ENCODE data around the gene RNF7.
"Not testable (repeated sequence)": the region's sequence is repeated elsewhere in the genome, so short reads cannot be mapped to it uniquely, and the experiment has no call there.

Gene RNF7

DNA sequence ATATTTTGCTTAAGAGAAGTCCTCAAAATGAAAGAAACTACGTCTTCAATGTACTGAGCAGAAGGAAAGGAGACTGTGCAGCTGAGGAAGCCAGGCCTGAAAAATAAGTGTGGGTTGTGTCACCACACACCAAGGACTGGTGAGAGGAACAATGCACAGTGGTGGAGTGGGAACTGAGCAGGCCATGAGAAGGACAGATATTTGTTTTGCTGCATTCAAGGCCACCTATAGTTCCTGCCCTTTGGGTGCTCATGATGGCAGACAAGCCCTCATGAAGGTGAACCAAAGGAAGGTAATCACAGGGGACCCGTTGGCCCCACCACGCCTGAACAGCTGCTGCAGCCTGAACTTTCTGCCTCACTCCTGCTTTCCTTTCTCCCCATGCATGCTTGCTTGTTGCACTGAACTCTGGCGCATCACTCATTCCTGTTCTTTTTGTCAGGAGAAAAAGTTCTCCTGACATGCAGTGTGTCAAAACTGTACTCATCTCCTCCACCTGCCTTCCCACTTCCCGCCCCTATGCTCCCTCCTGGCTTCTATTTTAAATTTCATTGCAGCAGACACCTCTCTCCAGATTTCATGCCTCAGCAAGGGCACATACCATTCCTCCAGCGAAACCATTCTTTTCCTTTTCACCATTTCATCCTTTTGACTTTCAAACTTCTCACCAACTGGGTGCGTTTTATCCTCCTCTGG lies 2.2 kb upstream of the RNF7 start:
- DNase-seq: no peak

DNA sequence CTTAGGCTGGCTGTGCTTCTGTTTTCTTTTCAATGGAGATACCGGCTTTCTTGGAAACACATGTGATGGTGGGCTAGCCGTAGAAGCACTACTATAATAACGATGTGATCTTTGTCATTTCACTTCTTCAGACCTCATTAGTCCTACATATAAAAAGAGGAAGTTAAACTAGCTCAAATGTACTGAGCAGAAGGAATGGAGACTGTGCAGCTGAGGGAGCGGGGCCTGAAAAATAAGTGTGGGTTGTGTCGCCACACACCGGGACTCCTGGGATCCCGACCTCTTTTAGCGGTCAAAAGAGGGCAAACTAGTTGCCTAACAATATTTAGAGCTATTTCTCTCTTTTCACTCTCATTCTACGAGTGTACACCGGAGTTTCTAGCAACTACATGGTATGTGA lies 1.0 kb upstream of the RNF7 start:
- no peak for DNase-seq

DNA sequence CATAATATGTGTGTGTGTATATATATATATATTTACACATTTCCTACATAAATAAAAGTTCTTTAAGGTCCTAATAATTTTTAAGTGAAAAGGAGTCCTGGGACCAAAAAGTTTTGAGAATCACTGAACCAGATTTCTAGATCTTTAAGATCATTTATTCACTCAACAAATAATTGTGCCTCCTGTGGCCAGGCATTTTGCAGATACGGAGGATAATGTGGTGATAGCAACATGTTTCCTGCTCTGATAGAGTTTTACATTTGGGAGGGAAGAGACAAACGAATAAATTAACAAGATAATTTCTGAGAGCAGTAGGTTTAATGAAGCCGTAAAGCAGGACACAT lies 448 bp upstream of the RNF7 start:
- DNase-seq: no peak

DNA sequence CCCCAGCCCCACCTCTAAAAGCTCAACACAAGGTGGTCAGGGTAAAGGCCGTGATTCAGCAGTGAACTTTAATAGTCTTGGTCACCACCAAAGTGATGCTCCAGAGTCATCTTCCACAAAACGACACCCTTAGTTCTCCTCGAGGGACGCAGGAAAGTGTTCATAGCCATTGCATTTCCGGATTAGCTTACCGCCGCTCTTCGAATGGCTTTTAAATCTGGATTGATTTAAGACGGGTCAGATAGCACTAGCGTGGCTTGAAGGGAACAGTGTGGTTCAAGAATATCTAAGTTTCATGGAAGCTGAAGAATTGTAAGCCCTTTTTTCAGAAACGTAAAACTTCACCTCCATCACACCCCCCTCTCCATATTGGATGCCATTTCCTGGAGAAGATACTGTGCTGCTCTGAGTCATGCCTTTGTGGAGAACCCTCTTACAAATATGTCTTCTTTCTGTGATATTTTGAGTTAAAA lies 829 bp downstream of the RNF7 start:
- DNase-seq: peak; percentile 16

DNA sequence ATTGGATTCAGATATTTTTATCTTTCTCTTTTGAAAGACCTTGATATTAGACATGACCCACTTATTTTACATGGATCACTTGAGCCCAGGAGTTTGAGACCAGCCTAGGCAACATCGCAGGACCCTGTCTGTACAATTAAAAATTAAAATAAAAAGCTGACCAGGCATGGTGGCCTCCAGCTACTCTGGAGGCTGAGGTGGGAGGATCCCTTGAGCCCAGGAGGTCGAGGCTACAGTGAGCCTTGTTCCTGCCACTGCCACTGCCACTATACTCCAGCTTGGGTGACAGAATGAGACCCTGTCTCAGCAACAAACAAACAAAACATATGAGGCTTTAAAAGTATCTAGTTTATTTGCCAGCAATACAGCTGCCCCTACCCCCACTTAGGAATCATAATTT lies 1.6 kb downstream of the RNF7 start:
- no peak for DNase-seq

DNA sequence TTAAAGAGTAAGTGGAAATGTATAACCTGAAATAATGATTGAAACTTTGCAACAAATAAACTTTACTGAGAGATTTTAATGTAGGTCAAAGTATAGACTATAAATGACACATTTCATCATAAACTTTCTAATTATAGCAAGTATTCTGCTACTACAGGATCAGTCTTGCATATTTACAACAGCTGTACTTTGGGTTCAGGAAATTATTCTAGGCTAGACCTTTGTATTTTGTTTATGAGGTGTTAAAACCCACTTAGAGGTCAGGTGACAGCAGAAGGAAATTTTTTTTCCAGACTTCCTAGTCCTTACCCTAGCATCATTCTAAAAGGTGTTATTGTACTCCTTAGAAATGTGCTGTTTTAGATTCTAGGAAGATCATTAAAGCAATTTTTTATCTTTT lies 2.3 kb downstream of the RNF7 start:
- DNase-seq: no peak

DNA sequence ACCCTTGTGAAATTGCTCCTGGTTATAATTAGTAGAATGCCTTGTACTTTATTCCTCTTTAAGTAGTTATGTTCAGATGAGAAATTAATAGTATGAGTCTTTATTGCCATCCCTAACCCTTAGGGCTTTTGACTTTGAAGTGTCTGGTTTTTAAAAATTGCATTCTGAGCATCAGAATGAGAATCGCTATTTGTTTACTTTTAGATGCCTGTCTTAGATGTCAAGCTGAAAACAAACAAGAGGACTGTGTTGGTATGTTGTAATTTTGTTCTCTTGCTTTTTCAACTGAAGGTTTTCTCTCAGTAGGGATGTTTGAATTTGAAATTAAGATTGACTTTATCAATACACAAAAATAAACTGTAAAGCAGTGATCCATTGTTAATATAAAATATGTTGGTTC lies 5.2 kb downstream of the RNF7 start:
- no peak for DNase-seq

DNA sequence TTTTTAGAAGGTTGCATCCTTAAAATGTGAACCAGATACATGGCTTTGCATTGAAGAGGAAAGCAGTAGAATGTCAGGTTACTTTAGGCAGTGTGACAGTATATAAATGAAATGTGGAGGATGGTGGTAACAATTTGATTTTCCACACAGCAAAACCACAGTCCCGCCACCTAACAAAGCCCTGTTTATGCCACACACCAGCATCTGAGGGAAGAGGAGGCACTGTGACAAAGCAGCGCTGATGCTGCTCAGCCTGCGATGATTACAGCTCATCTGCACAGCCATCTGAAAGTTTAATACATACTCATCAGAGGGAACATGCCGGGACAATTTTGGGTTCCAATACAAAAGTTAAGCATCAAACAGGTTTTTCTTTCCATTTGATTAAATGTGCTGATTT lies 8.9 kb downstream of the RNF7 start:
- no peak for DNase-seq

DNA sequence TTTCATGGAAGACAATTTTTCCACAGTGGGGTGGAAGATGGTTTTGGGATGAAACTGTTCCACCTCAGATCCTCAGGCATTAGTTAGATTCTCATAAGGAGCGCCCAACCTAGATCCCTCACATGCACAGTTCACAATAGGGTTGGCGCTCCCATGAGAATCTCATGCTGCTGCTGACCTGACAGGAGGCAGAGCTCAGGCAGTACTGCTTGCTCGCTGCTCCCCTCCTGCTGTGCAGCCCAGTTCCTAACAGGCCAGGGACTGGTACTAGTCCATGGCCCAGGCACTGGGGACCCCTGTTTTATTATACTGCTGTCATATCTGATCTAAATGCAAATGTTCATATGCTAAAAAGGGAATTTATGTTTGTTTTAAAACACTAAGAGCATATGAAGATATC lies 15.3 kb downstream of the RNF7 start:
- DNase-seq: no peak

DNA sequence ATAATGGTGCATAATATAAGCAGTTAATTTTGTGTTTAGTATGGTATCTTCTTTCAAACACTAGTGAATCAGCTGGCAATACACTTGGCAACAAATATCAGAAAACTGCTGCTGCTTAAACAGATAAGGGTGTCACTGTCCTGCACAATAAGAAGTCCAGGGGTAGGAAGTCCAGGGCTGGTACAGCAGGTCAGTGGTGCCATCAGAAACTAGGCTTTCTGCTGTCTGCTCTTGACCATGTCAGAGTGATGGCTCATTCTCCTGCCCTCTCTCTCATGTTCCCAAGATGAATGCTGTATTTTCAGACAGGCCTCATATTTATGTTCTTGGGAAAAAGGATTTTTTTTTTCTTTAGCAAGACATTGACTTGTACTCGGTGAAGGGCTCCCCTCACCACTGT lies 15.9 kb downstream of the RNF7 start:
- DNase-seq: no peak

DNA sequence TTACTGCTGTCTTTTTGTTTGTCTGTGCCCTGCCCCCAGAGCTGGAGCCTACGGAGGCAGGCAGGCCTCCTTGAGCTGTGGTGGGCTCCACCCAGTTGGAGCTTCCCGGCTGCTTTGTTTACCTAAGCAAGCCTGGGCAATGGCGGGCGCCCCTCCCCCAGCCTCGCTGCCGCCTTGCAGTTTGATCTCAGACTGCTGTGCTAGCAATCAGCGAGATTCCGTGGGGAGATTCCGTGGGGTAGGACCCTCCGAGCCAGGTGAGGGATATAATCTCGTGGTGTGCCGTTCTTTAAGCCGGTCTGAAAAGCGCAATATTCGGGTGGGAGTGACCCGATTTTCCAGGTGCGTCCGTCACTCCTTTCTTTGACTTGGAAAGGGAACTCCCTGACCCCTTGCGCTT lies 24.5 kb downstream of the RNF7 start:
- not testable (repeated sequence) for DNase-seq

DNA sequence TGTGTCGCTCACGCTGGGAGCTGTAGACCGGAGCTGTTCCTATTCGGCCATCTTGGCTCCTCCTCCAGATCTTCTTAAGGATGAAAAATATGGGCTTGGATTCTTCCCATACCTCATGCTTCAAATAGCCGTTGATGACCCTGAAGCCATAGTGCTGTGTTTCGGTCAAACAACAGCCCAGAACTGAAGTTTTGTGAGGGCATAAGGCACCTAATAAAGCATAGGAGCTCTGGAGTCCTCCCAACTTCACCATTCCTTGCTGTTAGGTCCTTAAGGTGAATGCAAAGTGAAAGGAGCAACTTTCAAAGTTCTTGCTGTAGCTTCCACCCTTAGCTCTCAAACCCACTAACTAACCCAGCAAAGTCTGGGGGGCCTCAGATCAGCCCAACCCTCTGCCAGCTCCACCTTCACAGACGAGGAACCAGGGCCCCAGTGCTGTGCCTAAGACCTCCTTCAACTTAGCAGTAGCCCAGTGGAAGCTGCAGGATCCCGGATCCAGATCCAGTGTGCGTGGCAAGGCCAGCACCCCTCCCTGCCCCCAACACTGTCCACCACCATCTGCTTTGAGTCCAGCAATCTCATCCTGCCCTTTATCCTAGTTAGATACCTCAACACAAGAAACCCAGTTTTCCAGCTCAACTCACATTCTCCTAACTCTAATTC lies 25.1 kb downstream of the RNF7 start, which contains the start of gene GRK7:
TSS of gene GRK7 (plus strand) at position 321 of the 663 bp plus-strand sequence. CDS start 14,877 bp downstream, outside the sequence.
- no peak for DNase-seq

DNA sequence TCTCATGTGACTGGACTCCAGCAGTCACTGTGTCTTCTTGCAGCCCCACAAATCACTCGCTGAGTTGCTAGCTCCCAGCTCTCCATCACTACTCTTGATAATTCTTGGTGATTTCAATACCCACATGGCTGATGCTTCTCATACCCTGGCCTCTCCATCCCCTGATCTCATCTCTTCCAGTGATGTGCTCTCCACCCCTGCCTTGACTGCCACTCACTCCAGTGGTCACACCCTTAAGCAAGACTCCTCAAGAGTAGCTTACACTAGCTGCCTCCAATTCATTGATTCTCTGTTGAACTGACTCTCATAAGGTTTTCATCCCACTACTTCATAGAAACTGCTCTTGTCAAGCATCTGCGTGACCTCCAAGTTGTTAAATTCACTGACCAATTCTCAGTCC lies 25.9 kb downstream of the RNF7 start:
- no peak for DNase-seq

DNA sequence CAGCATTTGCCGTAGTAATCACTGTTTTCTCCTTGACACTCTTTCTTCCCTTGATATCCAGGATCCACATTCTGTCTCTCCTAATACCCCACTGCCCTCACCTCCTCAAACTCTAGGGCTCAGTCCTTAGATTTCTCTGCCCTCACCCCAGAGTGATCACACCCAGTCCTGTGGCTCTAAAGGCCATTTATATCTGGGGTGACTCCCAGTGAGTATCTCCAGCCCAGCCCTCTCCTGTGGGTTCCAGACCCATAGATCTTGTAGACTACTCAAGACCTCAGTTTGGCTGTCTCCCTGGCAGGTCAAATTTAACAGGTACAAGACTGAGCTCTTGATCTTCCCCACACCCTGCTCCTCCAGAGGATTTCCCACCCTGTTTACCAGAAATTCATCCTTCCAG lies 26.4 kb downstream of the RNF7 start:
- no peak for DNase-seq

DNA sequence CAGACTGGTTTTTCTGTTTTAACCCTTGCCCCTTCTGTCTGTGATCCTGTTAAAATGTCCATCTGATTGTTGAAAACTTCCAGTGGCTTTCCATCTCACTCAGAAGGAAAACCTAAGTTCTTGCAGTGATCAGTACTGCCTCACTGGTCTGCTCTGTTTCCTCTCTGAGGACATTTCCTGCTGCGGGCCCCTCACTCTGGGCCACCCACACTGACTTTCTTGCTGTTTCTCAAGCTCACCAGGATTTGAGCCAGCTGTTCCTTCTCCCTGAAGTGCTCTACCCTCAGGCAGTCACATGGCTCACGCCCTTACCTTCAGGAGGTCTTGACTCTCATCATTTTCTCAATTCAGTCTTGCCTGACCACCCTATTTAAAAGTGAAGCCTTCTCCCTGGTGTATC lies 26.9 kb downstream of the RNF7 start:
- no peak for DNase-seq

DNA sequence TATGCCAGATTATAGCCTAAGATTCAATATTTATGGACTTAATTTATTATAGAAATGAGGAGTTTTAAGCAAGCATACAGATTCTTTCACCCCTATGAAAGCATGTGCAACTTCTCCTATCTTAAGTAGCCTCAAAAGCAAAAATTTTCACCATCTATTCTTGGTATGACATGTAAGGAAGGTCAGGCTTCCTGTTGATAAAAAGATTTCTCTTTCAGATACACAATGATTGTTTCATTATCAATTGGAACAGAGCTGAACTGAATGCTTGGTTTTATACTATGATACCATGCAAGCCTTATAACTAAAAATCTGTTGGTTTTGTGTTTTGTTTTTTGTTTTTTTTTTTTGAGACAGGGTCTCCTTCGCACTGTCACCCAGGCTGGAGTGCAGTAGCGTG lies 29.0 kb downstream of the RNF7 start:
- DNase-seq: no peak

DNA sequence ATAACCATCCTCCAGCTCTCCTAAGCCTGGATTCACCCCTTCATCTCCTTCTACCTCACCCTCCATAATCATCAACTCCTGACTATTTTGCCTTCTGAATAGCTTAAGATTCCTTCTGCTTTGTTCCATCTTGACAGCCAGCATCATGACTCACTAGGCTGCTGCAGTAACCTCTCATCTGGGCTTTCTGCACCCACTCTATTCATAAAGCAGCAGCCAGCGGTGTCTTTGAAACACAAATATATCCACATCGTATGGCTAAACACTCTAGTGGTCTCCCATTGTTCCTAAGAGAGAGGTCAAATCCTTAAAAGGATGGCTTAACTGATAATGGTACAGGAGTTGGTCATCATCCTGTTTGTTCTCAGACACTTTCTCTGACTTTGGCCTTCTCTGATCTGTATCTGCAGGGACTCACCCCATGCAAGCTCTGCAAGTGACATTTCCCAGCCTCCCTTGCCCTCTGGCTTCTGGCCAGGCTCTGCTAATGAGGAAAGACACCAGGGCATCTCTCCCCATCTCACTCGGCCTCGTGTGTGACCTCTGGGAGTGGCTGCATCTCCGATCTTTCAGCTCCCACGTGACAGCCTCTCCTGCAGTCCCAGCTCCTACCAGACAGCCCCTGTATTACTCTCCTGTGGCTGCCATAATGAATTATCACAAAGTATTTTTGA lies 31.3 kb downstream of the RNF7 start:
- DNase-seq: no peak

DNA sequence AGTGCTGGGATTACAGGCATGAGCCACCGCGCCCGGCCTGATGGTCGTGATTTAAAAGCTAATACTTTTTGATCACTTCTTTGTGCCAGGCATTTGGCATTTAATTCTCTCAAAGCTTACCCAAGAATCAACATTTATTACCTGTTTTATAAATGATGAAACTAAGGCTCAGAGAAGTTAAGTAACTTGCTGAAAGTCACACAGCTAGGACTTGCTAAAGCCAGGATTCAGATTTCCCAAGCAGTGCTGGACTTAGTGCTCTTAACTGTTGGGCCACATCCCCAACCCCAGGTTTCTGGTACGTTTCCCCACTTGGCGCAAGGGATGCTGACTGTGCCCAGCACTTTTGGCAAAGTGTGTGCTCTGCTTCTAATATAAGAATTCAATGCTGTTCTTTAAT lies 35.6 kb downstream of the RNF7 start:
- DNase-seq: no peak

DNA sequence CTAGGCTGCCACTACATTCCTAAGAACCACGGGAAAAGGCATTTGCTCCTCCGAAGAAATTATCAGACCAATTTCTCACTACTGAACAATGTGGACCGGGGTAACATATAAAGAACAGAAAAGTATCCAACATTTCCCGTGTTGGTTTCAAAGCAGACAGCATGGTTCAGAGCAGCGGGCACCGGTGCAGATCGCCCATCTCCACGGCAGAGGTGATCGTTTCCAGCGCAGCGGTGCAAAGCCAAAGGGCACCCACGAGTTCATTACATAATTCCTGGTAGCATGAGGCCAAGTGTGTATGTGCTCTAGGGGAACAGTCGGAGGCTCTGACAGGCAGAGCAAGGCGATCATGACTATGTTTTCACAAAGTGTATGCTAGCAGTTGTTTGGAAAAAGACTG lies 38.3 kb downstream of the RNF7 start:
- no peak for DNase-seq

DNA sequence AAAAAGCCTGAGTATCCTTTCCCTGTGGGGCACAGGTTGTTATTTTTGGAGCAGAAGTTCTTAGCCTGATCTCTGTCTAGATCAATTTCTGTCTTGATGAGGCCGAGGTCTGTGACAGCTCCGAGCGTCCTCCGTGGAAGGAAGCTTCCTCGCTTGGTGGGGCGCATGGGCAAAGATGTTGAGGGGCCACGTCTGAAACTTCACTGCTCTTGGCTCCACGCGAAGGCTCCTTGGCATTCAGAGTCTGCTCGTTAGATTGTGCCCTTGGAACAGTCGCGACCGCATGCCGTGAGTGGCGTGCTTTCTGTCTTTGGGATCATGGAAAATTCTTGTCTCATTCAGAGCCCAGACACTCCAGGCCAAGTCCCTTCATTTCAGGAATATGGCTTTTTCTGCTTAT lies 38.8 kb downstream of the RNF7 start:
- no peak for DNase-seq

DNA sequence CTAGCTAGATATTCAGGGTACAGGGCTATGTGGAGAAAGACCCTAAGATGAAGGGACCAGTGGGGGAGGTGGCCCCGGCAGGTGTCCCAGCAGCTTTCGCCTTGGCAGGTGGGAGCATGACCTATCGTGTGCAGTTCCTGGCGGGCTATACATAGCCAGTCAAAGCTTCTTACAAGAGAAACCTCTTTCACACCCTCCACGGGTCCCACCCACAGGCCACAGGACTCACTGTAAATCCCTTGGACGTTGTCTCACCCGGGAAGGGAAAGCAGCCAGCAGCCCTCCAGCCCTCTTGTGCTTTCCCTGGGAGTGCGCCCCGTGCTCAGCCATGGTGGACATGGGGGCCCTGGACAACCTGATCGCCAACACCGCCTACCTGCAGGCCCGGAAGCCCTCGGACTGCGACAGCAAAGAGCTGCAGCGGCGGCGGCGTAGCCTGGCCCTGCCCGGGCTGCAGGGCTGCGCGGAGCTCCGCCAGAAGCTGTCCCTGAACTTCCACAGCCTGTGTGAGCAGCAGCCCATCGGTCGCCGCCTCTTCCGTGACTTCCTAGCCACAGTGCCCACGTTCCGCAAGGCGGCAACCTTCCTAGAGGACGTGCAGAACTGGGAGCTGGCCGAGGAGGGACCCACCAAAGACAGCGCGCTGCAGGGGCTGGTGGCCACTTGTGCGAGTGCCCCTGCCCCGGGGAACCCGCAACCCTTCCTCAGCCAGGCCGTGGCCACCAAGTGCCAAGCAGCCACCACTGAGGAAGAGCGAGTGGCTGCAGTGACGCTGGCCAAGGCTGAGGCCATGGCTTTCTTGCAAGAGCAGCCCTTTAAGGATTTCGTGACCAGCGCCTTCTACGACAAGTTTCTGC lies 40.1 kb downstream of the RNF7 start:
- no peak for DNase-seq

DNA sequence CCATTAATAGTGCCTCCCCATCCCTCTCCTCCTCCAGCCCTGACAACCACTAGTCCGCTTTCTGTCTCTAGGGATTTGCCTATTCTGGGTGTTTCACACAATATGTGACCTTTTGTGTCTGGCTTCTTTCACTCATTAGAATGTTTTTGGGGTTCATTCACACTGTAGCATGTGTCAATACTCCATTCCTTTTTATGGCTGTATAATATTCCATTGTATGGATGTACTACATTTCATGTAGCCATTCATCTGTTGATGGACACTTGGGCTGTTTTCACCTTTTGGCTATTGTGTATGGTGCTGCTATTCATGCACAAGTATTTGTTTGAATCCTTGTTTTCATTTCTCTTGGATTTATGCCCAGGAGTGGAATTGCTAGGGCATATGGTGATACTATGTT lies 41.6 kb downstream of the RNF7 start:
- DNase-seq: no peak

DNA sequence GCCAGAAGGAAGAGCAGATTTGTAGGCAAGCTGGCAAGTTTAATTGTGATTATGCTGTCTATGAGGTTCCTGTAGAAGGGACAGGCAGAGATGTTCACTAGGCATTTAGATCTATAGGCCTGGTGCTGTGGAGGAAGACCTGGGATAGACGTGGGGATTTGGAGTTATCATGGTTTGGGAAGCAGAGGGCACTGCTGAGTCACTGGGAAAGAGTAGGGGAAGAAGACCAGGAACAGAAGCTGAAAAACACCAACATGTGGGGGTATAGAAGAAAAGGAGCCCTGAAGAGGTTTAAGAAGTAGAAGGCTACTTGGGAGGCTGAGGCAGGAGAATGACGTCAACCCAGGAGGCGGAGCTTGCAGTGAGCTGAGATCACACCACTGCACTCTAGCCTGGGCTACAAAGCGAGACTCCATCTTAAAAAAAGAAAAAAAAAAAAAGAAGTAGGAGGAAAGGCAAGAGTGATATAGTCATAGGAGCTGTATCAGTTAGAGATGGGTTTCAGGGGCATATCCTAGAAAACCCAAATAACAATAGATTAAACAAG lies 44.4 kb downstream of the RNF7 start:
- peak; percentile 12 for DNase-seq

Data from NCI-H226 (cell line).